Non-pigmented ciliary epithelial cell (primary cell): Measurements from ENCODE around the gene RAD17.

Source experiments
- DNase-seq: peaks from one replicate; pipeline ENCODE4 v3.0.0-alpha.2; 2010; ENCODE audit warnings: low read depth

RAD17 gene

DNA sequence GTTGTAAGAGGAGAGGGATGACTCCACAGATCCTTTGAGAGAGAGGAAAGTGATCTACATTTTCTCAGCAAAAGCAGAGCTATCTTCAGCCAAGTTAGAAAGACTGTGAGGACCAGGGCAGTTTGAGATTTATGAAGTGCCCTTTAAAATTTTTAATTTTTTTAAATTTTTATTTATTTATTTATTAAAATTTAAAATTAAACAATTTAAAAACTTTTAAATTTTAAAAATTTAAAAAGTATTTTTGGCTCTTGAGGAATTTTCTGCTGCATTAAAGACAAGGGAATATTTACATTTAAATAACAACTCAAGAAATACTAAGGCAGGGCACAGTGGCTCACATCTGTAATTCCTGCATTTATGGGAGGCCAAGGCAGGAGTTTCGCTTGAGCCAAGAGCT lies 92.6 kb downstream of the RAD17 start:
- DNase-seq = no peak
